GF-D8 (cell line): ENCODE results near the gene VPS39.

Experiments
- DNase-seq: peaks from one replicate; lab custom pipeline; 2025; lab: John Stamatoyannopoulos, UW

The VPS39 gene

DNA sequence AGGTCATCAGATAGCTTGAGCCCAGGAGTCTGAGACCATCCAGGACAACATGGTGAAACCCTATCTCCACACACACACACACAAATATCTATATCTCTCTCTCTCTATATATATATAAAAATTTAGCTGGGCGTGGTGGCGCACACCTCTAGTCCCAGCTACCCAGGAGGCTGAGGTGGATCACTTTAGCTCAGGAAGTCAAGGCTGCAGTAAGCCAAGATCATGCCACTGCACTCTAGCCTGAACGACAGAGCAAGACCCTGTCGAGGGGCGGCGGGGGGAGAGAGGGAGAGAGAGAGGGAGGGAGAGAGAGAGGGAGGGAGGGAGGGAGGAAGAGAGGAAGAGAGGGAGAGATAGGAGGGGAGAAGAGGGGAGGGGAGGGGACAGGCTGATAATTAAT is 79.6 kb downstream of the VPS39 start:
- no peak for DNase-seq

DNA sequence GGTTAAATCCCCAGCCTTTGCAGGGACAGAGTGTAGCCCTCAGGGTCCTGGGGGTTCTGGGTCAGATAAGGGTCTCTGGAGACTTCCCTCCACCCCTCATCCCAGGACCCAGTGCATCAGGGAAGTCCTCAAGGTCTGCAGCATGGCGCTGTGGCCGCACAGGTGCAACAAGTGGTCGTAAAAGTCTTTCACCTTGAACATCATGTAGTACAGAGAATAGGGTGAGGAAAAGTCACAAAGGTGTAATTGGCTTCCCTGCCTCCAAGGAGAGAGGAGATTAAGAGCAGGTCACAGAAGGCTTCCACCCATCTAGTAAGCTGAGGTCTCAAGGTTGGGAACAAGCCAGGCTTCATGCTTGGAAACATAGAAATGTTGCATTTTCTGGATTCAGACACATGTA is 84.6 kb downstream of the VPS39 start:
- no peak for DNase-seq

GRCh38 chr15:42121682-42122081 is 86.4 kb downstream of the VPS39 start:
- DNase-seq, result no peak

DNA sequence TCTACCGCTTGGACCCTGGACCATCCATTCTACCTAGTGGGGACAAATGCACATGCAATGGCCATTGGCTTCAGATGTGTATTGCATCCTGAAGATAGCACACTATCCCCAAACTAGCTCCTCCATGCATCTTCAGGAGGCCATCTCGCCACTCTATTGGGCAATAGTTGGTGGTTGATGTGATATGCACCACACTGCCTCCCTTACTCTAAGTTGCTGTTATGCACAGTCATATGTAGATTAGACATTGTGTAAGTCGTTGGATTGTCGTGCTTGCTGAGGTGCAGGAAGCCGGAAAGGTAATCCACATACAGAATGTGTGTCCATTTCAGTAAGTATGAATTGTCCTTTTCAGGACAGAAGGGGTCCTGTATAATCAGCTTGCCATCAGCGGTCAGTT is 87.1 kb downstream of the VPS39 start:
- peak; percentile 59 for DNase-seq

- DNase-seq, result no peak
Observed at GRCh38 chr15:42120285-42120684, 87.8 kb downstream of the VPS39 start.

- DNase-seq, result no peak
Observed at GRCh38 chr15:42119446-42119760, 88.7 kb downstream of the VPS39 start.

DNA sequence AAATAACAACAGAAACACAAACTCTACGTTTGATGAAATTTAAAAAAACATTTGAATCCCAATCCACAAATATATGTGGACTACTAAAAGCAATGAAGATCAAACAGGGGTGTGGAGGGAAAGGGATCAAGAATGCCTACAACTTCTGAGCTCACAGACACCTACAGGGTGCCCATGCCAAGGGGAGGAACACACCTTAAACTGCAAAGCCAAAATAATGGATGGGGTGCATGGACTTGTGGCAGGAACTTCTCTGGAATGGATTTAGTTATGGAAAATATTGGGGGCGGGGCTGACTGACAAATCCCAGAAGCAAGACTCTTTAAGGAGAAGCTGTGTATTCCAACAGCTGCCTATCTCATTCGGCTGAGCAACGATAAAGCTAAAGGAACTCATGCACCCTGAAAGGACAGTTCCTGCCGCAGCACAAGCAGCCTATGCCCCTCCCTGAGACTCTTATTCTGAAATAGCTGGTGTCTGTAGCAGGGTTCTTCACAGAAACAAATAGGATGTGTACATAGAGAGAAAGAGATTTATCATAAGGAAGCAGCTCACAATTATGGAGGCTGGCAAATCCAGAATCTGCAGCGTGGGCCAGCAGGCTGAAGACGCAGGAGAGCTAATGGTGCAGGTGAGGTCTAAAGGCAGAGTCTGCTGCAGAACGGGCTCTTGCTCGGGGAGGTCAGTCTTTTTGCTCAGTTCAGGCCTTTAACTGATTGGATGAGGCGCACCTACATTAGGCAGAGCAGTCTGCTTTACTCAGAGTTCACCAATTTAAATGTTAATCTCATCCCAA is 89.3 kb downstream of the VPS39 start:
- DNase-seq, result no peak

GRCh38 chr15:42111924-42112323 is 96.2 kb downstream of the VPS39 start:
- peak; percentile 92 for DNase-seq

DNA sequence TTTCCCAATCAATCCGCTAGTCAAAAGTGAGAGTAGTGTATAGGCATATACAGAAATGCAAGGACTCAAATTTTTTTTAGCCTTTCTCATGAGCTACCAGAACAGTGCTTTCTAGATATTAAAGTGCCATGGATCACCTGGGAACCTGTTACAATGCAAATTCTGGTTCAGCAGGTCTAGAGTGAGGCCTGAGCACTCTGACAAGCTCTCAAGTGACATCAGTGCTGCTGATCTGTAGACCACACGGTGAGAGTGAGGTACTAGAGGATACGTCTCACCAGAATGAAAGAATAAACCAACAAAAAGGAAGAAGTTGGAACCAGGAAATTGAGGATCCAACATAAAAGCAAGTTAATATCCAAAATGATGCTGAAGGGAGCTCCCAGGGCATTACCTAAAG is 97.7 kb downstream of the VPS39 start:
- DNase-seq, result no peak

- DNase-seq, result peak; percentile 33
Observed at GRCh38 chr15:42108806-42109205, 99.3 kb downstream of the VPS39 start.
